ENCODE results near the gene NDUFA12.
A peak's percentile ranks its signal among the peaks of the same experiment; 100 is the strongest.

NDUFA12 gene

GRCh38 chr12:94930772-94931171 is 72.7 kb downstream of the NDUFA12 start:
- DNase-seq, result no peak

GRCh38 chr12:94930216-94930654 is 73.3 kb downstream of the NDUFA12 start:
- peak; percentile 45 for DNase-seq

- no peak for DNase-seq
These were observed 73.7 kb downstream of the NDUFA12 start for GRCh38 chr12:94929780-94930179.

GRCh38 chr12:94925729-94926128 is 77.8 kb downstream of the NDUFA12 start:
- DNase-seq, result no peak

GRCh38 chr12:94925206-94925605 is 78.3 kb downstream of the NDUFA12 start:
- DNase-seq, result no peak

- DNase-seq, result no peak
These were observed 80.9 kb downstream of the NDUFA12 start for GRCh38 chr12:94922561-94922960.
